Activated CD8-positive, alpha-beta memory T cell treated with anti-CD3 and anti-CD28 coated beads for 36 hours (primary cell): ENCODE data around the gene NCOR2. TPM values are rescaled to one million over a fixed set of nuclear protein-coding genes. Genes with fewer than 3 reads are reported as not detected.

Experiments
- CTCF ChIA-PET: fragments of 350-600 bp; sonication (Branson Sonifier 250); formaldehyde crosslinking; loops from one replicate; lab custom pipeline; 2021; ENCODE audit warnings: antibody characterized with exemption; lab: Charles Lee
- POLR2A ChIA-PET: fragments of 350-600 bp; sonication (Branson Sonifier 250); formaldehyde crosslinking; loops from one replicate; lab custom pipeline; 2021; ENCODE audit warnings: antibody characterized with exemption; lab: Charles Lee
- total RNA-seq, 2 experiments: library from RNA; stranded (reverse); gene quantifications; one replicate each; pipeline ENCODE4 v1.2.3, GENCODE V29; 2021

NCOR2 gene
- total RNA-seq, 2 experiments from 2014 or later, result 94.7 to 95.0 TPM

DNA sequence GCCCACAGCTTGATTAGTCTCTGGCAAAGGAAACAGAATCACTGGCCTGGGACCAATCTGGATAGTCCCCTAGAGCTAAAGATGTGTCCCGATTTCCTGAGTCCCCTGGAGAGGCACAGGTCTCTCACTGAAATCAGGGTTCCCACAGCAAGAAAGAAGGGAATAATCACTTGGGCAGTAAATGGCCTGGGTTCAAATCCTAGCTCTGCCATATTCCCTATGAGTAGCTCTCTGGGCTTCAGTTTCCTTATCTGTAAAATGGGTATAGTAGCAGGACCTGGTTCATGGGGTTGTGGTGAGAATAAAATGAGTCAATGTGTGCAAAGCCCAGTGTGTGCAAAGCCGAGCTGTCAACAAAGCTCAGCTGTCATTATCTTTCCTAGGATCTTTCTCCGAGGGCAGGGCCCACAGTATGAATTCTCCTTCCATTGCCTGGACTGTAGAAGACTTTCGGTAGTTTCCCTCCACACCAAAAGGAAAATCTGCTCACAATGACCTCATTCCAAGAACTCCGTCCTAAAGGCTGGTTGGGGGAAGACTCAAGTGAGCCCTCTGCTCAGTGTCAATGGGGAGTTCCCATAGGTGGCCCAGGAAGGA lies 12.6 kb upstream of the NCOR2 start:
- ChIA-PET CTCF (no interaction called here), POLR2A (no interaction called here)

DNA sequence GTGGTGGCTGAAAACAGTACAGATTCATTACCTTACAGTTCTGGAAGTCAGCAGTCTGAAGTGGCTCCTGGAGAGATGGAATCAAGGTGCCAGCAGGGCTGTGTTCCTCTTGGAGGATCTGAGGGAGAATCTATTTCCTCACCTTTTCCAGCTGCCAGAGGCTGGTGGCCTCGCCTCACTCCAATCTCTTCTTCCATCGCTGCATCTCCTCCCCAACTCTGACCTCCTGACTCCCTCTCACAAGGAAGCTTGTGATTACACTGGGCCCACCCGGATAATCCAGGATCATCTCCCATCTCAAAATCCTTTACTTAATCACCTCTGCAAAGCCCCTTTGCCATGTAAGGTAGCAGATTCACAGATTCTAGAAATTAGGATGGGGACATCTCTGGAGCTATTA lies 11.4 kb upstream of the NCOR2 start:
- ChIA-PET CTCF (no interaction called here), POLR2A (no interaction called here)

- ChIA-PET POLR2A (no interaction called here), CTCF (no interaction called here)
Measured at GRCh38 chr12:124578445-124578844, 11.0 kb upstream of the NCOR2 start.

GRCh38 chr12:124577986-124578385 lies 10.6 kb upstream of the NCOR2 start:
- ChIA-PET POLR2A (no interaction called here), CTCF (no interaction called here)

DNA sequence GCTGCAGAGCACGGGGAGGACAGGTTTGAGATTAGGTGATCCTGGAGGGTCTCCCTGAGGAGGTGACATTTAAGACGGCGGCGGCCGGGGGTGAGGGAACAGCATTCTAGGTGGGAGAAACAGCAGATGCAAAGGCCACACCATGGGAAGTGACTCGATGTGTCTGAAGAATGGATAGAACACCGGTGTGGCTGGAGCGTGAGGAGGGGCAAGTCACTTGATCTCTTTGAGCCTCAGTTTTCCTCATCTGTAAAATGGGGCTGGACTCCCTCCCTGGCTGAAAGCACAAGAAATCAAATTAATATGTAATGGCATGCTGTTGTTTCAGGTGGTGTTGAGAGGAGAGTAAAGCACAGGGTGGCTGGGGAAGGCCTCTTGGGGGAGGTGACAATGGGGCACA lies 10.0 kb upstream of the NCOR2 start:
- ChIA-PET CTCF (no interaction called here), POLR2A (no interaction called here)

- ChIA-PET CTCF (no interaction called here), POLR2A (no interaction called here)
Measured at GRCh38 chr12:124576061-124576650, 8.7 kb upstream of the NCOR2 start.

- ChIA-PET POLR2A (no interaction called here), CTCF (no interaction called here)
Measured at GRCh38 chr12:124573839-124574786, 6.7 kb upstream of the NCOR2 start.

DNA sequence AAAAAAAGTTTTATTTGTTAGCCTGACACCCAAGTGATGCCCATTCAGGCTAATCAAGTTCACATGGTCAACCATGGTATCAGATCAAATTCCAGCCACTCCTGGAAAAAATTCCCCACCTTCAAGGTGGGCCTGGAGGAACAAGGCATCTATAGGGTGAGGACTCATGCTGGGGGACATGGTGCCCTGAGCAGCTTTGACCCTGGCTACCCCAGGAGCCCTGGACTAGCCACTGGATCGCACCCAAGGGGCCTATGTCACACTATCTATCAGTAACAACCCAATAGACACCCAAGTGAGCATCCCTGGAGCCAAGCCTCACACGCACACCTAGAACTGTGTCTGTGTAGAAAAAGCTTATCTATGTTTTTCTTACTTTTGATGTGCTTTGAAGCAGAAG lies 4.1 kb upstream of the NCOR2 start:
- POLR2A ChIA-PET, result no interaction called here
- CTCF ChIA-PET, result no interaction called here

GRCh38 chr12:124570810-124571209 lies 3.4 kb upstream of the NCOR2 start:
- ChIA-PET POLR2A (no interaction called here), CTCF (no interaction called here)

GRCh38 chr12:124569375-124570148 lies 2.1 kb upstream of the NCOR2 start:
- CTCF ChIA-PET, result interaction anchor here (1.0 kb wide), 2 partner anchors 199 to 205 kb away, joined by 3 to 4 read pairs; no protein-coding TSS in a partner anchor
- POLR2A ChIA-PET, result no interaction called here

DNA sequence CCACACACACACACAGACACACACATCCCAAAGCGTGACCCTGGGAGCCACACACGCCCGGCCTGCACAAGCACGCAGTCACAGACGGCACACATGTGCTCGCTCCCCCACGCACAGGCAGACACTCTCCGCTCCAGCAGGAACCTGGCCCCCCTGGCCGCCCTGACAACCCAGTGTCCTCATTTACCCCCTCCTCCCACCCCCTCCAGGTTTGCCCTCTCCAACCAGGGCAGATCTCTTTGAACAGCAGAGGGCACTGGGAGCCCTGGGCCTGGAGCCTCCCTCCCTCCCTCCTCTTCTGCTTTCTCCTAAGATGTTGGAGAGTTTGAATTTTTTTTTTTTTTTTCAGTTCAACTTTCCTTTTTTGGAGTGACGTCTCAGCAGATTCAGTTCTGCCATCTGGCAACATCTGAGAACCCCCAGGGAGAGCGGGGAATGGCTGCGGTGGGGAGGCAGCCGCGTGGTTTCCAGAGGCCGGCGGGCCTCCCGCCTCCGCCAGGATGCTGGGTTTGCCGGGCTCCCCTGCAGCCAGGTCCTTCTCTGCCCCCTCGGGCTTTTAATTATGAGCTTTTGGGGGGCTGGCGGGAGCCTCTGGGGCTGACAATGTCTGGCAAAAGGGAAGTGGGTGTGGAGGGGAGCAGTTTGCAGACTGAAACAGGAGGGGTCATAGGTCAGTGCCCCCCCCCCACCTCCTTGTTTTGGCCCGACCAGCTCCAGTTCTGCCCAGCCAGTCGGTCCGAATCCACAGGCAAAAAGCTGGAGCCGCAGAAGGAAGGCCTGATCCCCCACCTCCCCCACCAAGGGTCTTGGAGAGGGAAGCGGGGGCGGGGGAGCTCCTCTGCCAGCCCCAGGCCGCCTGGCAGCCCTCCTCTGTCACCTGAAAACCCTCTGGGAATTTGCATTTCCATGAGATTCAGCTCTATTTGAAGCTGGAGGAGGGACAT lies 1.3 kb upstream of the NCOR2 start:
- ChIA-PET CTCF (interaction anchor here (1.0 kb wide), 2 partner anchors 199 to 206 kb away, joined by 3 to 4 read pairs; no protein-coding TSS in a partner anchor), POLR2A (interaction anchor here (0.7 kb wide), 1 partner anchor 20 kb away, joined by 3 read pairs; no protein-coding TSS in a partner anchor)

DNA sequence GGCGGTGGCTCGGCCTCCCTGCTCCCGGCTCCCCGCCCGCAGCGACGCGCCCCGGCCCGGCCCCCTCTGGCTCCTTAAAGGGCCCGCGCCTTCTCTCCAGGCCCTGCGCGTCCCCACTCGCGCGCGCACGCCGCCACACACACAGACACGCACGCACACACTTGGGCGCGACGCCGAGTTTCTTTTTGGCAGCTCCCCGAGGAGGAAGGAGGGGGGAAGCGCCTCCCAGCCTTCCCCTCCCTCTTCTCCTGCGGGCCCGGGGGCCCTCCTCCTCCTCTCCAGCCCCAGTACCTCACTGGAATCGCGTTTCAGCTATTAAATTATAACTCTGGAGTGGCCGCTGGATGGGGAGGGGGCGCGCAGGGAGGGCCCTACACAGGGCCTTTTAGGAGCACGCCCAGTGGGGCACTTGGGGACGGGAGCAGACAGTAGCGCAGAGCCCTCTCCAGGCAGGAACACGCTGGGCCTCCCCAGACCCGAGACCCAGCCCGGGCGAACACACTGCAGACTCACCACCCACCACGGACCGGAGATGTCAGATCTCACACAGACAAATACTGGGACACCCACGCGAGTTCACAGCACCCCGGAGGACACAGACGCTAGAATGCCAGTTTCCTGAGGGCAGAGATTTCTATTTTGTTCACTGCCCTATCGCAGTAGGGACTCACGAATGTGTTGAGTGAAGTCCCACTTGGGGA lies 411 bp upstream of the NCOR2 start:
- ChIA-PET POLR2A (no interaction called here), CTCF (interaction anchor here (0.6 to 2.5 kb wide), 3 partner anchors 30 to 204 kb away, joined by 3 to 6 read pairs (median 4); no protein-coding TSS in a partner anchor)

GRCh38 chr12:124566161-124566996 lies 1.0 kb downstream of the NCOR2 start:
- ChIA-PET POLR2A (interaction anchor here (1.2 to 1.6 kb wide), 3 partner anchors 20 to 113 kb away, joined by 3 to 7 read pairs (median 7); no protein-coding TSS in a partner anchor), CTCF (interaction anchor here (0.7 to 2.5 kb wide), 4 partner anchors 13 to 205 kb away, joined by 3 to 6 read pairs (median 3); no protein-coding TSS in a partner anchor)

DNA sequence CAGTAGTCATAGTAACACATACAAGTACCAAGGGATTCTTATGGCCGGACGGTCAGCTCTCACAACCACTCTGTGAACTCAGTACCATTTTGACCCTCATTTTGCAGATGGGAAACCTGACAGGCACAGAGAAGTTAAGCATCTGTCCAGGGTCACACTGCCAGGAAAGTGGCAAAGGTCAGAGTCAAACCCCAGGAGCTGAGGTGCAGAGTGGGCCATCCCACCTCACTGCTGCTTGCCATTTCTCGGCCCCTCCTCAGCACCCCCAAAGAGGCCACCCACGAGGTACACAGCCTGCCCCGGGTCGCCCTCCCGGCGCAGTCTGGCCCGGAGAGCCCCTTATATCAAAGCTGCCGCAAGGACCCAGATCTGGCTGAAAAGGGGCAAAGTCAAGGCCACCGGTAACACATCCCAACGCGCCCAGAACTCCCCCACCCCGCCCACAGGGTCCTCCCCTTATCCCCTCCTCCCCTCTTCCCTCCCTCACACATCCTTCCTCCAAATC lies 1.7 kb downstream of the NCOR2 start:
- CTCF ChIA-PET, result interaction anchor here (0.7 to 2.5 kb wide), 4 partner anchors 13 to 206 kb away, joined by 3 to 6 read pairs (median 3); no protein-coding TSS in a partner anchor

GRCh38 chr12:124564971-124565491 lies 2.4 kb downstream of the NCOR2 start:
- POLR2A ChIA-PET, result no interaction called here
- CTCF ChIA-PET, result interaction anchor here (1.0 kb wide), 1 partner anchor 204 kb away, joined by 3 read pairs; no protein-coding TSS in a partner anchor

More for the DNA sequence above, 1.7 kb downstream of the NCOR2 start:
- POLR2A ChIA-PET, result interaction anchor here (1.2 to 1.6 kb wide), 3 partner anchors 20 to 112 kb away, joined by 3 to 7 read pairs (median 7); no protein-coding TSS in a partner anchor
